Fibroblast of lung (primary cell): ENCODE measurements around the gene CLDN14. TPM values are rescaled to one million over a fixed set of nuclear protein-coding genes. Genes with fewer than 3 reads are reported as not detected.

Experiments used
- DNase-seq, 2 donors: peaks; one replicate each; pipeline versions ENCODE4 v3.0.0 to v3.0.0-alpha.2; 2010; ENCODE audit warnings: low read depth in 2 of 2
- H2AFZ ChIP-seq: 2 replicates; pipeline ENCODE4 v1.5.1; 2012; ENCODE audit warnings: low read length, control low read depth, inconsistent platforms
- H3K27ac ChIP-seq: 2 replicates; pipeline ENCODE4 v1.5.1; 2011; ENCODE audit warnings: low read length, control low read depth; ENCODE audit not compliant: insufficient read depth
- H3K27me3 ChIP-seq: 2 replicates; pipeline ENCODE4 v1.5.1; 2011; ENCODE audit warnings: mild to moderate bottlenecking, low read length; ENCODE audit not compliant: control insufficient read depth, insufficient read depth
- H3K36me3 ChIP-seq: 2 replicates; pipeline ENCODE4 v1.5.1; 2011; ENCODE audit warnings: low read length; ENCODE audit not compliant: control insufficient read depth, insufficient read depth
- H3K4me1 ChIP-seq: 2 replicates; pipeline ENCODE4 v1.5.1; 2011; ENCODE audit warnings: low read length; ENCODE audit not compliant: control insufficient read depth, insufficient read depth; ENCODE audit errors: extremely low read depth
- H3K4me2 ChIP-seq: 2 replicates; pipeline ENCODE4 v1.5.1; 2011; ENCODE audit warnings: low read length, control low read depth; ENCODE audit not compliant: insufficient read depth; ENCODE audit errors: extremely low read depth
- H3K4me3 ChIP-seq, 4 experiments: fragments of 200-600 bp in 1 of 4; sonication (generic) in 1 of 4; replicated peaks in 1 of 4; 2 replicates each; pipeline ENCODE4 v1.5.1; 2011 to 2016; ENCODE audit warnings: low read length in 4 of 4, low read depth in 3 of 4, mild to moderate bottlenecking in 3 of 4, control low read depth in 2 of 4, inconsistent platforms in 1 of 4, mixed read lengths in 1 of 4; ENCODE audit not compliant: insufficient read depth in 1 of 4; ENCODE audit errors: control extremely low read depth in 1 of 4
- H3K79me2 ChIP-seq: 2 replicates; pipeline ENCODE4 v1.5.1; 2012; ENCODE audit warnings: mild to moderate bottlenecking, low read length, inconsistent platforms; ENCODE audit not compliant: control insufficient read depth, insufficient read depth
- H3K9ac ChIP-seq: 2 replicates; pipeline ENCODE4 v1.5.1; 2011; ENCODE audit warnings: mild to moderate bottlenecking, low read length, control low read depth; ENCODE audit not compliant: insufficient read depth
- H3K9me3 ChIP-seq: 2 replicates; pipeline ENCODE4 v1.5.1; 2012; ENCODE audit warnings: low read depth, low read length; ENCODE audit not compliant: control insufficient read depth, insufficient read depth
- H4K20me1 ChIP-seq: 2 replicates; pipeline ENCODE4 v1.5.1; 2011; ENCODE audit warnings: low read length; ENCODE audit not compliant: control insufficient read depth, insufficient read depth; ENCODE audit errors: extremely low read depth
- EZH2 ChIP-seq: IDR thresholded peaks from 2 replicates; pipeline ENCODE4 v1.5.1; 2012; ENCODE audit warnings: low read length, control low read depth, mild to moderate bottlenecking; ENCODE audit errors: missing control alignments
- polyA minus RNA-seq: library from RNA; depleted of rRNA, polyadenylated mRNA; stranded (reverse); fragments of >200 nt; gene quantifications from 2 replicates; pipeline ENCODE4 v1.2.3, GENCODE V29; 2011; ENCODE audit warnings: low replicate concordance
- polyA plus RNA-seq, 2 donors: library from polyadenylated mRNA; depleted of rRNA in 1 of 2; stranded (reverse) in 1 of 2; unstranded in 1 of 2; fragments of >200 nt; gene quantifications; 2 replicates each; pipeline ENCODE4 v1.2.1, GENCODE V29; 2011 to 2012; ENCODE audit warnings: missing spikeins in 1 of 2
- total RNA-seq: library from RNA; depleted of rRNA; stranded (reverse); fragments of >200 nt; gene quantifications from 2 replicates; pipeline ENCODE4 v1.2.1, GENCODE V29; 2014
- TF ChIP-seq, protein P1 (sequence below), 2 donors: IDR thresholded peaks in 1 of 2; conservative IDR thresholded peaks in 1 of 2; 1 replicate in 1 of 2; 2 replicates in 1 of 2; pipeline ENCODE4 v1.5.1; 2011 to 2012; ENCODE audit warnings: low read length in 2 of 2, control low read depth in 1 of 2, inconsistent platforms in 1 of 2, low read depth in 1 of 2, mild to moderate bottlenecking in 1 of 2

CLDN14 gene
- not detected in 2 replicates for total RNA-seq
- polyA plus RNA-seq: not detected in 2 replicates
- polyA plus RNA-seq (2012): not detected in 2 replicates
- not detected in 2 replicates for polyA minus RNA-seq

- no peaks in the 10 kb centered on the region for H3K36me3 ChIP-seq
- H3K79me2 ChIP-seq: no peaks in the 10 kb centered on the region
- H4K20me1 ChIP-seq: no peaks in the 10 kb centered on the region
- no peak within 1 kb of the TSS for H3K4me3 ChIP-seq
- H2AFZ ChIP-seq: no peak within 1 kb of the TSS
- H3K27ac ChIP-seq: no peak within 1 kb of the TSS
- H3K4me1 ChIP-seq: peaks cover 4% of the 10 kb centered on the region
- H3K4me2 ChIP-seq: no peak within 1 kb of the TSS
- no peaks in the 10 kb centered on the region for H3K27me3 ChIP-seq
- H3K9ac ChIP-seq: no peak within 1 kb of the TSS
- TF ChIP-seq EZH2: no peak
- TF ChIP-seq, protein P1, sequence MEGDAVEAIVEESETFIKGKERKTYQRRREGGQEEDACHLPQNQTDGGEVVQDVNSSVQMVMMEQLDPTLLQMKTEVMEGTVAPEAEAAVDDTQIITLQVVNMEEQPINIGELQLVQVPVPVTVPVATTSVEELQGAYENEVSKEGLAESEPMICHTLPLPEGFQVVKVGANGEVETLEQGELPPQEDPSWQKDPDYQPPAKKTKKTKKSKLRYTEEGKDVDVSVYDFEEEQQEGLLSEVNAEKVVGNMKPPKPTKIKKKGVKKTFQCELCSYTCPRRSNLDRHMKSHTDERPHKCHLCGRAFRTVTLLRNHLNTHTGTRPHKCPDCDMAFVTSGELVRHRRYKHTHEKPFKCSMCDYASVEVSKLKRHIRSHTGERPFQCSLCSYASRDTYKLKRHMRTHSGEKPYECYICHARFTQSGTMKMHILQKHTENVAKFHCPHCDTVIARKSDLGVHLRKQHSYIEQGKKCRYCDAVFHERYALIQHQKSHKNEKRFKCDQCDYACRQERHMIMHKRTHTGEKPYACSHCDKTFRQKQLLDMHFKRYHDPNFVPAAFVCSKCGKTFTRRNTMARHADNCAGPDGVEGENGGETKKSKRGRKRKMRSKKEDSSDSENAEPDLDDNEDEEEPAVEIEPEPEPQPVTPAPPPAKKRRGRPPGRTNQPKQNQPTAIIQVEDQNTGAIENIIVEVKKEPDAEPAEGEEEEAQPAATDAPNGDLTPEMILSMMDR (conservative IDR thresholded peaks at IDR 0.05 in 1 of 2, IDR thresholded peaks at IDR 0.05 in 1 of 2; ENCODE audit: low read depth in 1 of 2, low read length in 2 of 2): no peak
- H3K9me3 ChIP-seq: no peaks in the 10 kb centered on the region
- peak; percentile 17 to 36 for DNase-seq
Observed at GRCh38 chr21:36479415-36480402, at the start of gene CLDN14. TSS of gene CLDN14 (minus strand) at chr21:36480122. CDS start at chr21:36461695, 18,427 bp downstream.

- H3K79me2 ChIP-seq: no peaks in the 10 kb centered on the region
- peaks cover 2% of the 10 kb centered on the region for H4K20me1 ChIP-seq
- H3K27ac ChIP-seq: no peak overlapping the region
- H3K9ac ChIP-seq: no peak overlapping the region
- no peaks in the 10 kb centered on the region for H3K4me1 ChIP-seq
- H3K4me2 ChIP-seq: no peak overlapping the region
- no peaks in the 10 kb centered on the region for H3K36me3 ChIP-seq
- no peaks in the 10 kb centered on the region for H3K9me3 ChIP-seq
- no peak for DNase-seq
- peaks cover 16% of the 10 kb centered on the region for H3K27me3 ChIP-seq
- TF ChIP-seq, protein P1 (conservative IDR thresholded peaks at IDR 0.05 in 1 of 2, IDR thresholded peaks at IDR 0.05 in 1 of 2; ENCODE audit: low read depth in 1 of 2, low read length in 2 of 2): no peak
- TF ChIP-seq EZH2: no peak
- no peak overlapping the region for H2AFZ ChIP-seq
- no peak overlapping the region for H3K4me3 ChIP-seq
Observed at GRCh38 chr21:36528716-36529115, 48.8 kb upstream of the CLDN14 start.

DNA sequence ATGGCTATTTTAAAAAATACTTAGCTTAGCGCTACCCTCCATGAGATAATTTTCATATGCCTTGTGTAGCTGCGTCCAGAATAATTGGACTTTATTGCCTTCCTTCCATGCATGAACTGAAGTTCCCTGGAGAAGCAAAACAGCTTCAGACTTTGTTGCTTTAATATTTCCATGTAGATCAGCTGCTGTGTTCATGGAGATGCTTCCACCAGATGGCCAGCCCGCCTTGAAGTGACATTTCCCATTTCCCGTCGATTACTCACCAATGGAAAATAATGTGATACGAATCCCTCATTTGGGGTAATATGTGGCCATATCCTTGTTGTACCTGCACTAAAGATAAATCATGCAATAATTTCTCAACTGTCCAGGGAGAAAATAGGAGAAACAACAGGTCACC lies 47.4 kb upstream of the CLDN14 start:
- Histone ChIP-seq H3K4me1 (no peaks in the 10 kb centered on the region), H3K36me3 (no peaks in the 10 kb centered on the region), H3K27me3 (peaks cover 16% of the 10 kb centered on the region), H3K27ac (no peak overlapping the region), H3K4me3 (no peak overlapping the region), H3K79me2 (no peaks in the 10 kb centered on the region), H3K9ac (no peak overlapping the region), H4K20me1 (peaks cover 2% of the 10 kb centered on the region), H3K9me3 (no peaks in the 10 kb centered on the region), H3K4me2 (no peak overlapping the region), H2AFZ (no peak overlapping the region)
- DNase-seq: no peak
- TF ChIP-seq, protein P1 (conservative IDR thresholded peaks at IDR 0.05 in 1 of 2, IDR thresholded peaks at IDR 0.05 in 1 of 2; ENCODE audit: low read depth in 1 of 2, low read length in 2 of 2): no peak
- TF ChIP-seq EZH2: no peak
